ENCODE data around the gene EEF1AKMT1.

EEF1AKMT1 gene

DNA sequence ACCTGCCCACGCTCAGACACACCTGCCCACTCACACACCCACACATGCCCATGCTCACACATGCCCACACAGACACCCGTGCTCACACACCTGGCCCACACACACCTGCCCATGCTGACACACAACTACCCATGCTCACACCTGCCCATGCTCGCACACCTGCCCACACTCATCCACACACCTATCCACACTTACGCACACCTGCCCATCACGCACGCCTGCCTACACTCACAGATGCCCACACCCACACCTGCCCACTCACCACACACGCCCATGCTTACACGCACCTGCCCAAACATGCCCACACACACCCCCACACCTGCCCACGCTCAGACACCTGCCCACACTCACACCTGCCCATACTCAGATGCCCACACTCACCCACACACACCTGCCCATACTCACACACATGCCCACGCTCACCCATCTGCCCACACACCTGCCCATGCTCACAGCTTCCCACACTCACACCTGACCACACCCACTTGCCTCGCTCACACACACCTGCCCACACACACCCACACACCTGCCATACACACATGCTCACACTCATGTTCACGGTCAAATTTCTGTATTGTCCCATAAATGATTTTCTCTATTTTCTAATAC lies 54.7 kb downstream of the EEF1AKMT1 start:
- H3K9me3 ChIP-seq: no peaks in the 10 kb centered on the region
- TF ChIP-seq, protein P1, sequence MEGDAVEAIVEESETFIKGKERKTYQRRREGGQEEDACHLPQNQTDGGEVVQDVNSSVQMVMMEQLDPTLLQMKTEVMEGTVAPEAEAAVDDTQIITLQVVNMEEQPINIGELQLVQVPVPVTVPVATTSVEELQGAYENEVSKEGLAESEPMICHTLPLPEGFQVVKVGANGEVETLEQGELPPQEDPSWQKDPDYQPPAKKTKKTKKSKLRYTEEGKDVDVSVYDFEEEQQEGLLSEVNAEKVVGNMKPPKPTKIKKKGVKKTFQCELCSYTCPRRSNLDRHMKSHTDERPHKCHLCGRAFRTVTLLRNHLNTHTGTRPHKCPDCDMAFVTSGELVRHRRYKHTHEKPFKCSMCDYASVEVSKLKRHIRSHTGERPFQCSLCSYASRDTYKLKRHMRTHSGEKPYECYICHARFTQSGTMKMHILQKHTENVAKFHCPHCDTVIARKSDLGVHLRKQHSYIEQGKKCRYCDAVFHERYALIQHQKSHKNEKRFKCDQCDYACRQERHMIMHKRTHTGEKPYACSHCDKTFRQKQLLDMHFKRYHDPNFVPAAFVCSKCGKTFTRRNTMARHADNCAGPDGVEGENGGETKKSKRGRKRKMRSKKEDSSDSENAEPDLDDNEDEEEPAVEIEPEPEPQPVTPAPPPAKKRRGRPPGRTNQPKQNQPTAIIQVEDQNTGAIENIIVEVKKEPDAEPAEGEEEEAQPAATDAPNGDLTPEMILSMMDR (IDR thresholded peaks at IDR 0.05; ENCODE audit: low read depth, low read length): no peak
- H3K4me1 ChIP-seq: no peaks in the 10 kb centered on the region
- H3K27me3 ChIP-seq: no peaks in the 10 kb centered on the region
- H3K4me3 ChIP-seq (ENCODE audit: low read depth, low read length): no peak overlapping the region
- DNase-seq: no peak
- H3K36me3 ChIP-seq: no peaks in the 10 kb centered on the region

DNA sequence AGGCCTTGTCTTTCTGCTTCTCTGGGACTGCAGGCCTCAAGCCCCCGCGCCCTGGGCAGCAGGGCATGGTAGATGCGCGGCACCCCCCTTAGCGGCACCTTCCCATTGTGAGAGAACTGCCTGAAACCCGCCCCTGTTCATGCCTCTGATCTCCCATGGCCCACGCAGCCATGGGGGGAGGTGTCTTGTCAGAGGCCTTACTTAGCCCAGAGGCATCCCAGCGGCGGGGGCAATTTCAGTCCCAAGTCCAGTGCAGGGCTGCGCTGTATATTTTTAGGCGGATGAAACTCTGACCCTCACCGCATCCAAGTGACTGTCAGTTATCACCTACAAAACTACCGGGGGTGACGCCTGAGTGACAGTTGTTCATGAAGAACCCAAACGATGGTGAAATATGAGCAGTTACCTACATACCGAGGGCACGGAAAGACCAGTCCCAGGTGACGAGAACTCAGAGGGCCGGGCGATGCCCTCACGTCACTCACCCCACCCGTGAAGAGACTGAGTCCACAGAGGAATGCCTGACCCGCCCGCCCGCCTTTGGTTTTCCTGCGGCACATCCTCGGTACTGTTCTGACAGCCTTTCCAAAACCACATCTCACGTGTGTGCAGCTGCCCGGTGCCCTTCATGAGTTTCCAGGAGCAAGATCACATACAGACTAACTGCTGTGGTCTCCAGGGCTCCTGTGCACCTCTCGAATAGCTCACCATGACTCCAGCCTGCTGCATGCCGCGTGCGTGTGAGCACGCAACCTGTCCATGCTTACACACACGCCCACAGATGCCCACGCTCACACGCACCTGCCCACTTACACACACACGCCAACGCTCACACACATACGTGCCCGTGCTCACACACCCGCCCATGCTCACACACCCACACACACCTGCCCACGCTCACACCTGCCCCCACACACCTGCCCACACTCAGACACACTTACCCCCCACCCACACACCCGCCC lies 55.9 kb downstream of the EEF1AKMT1 start:
- TF ChIP-seq, protein P1 (IDR thresholded peaks at IDR 0.05; ENCODE audit: low read depth, low read length): no peak
- DNase-seq: no peak
- no peak overlapping the region for H3K4me3 ChIP-seq (ENCODE audit: low read depth, low read length)

DNA sequence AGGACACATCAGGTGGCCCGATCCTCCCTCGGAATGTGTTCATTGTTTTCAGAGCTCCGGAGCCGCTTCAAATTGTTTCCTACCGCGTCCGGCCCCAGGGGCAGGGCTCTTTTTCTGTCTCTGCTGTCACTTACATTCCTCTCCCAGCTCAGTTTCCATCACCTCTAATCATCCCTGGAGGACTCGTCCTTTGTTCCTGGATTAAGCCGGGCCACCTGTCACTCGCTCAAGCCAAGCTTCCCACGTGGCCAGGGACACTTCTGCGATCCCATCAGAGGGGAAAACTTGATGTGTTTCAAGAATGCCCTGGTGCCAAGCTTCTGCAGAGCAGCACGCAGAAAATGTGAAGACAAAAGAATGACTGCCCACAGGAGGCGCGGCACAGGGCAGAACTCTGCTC lies 56.8 kb downstream of the EEF1AKMT1 start:
- TF ChIP-seq, protein P1 (IDR thresholded peaks at IDR 0.05; ENCODE audit: low read depth, low read length): no peak
- no peak overlapping the region for H3K4me3 ChIP-seq (ENCODE audit: low read depth, low read length)
- no peak for DNase-seq
- H3K9me3 ChIP-seq: no peaks in the 10 kb centered on the region
- H3K27me3 ChIP-seq: no peaks in the 10 kb centered on the region
- no peaks in the 10 kb centered on the region for H3K36me3 ChIP-seq
- H3K4me1 ChIP-seq: peaks cover 2% of the 10 kb centered on the region; the same call in 1 of the 2 replicates

More for the DNA sequence above, 55.9 kb downstream of the EEF1AKMT1 start:
- Histone ChIP-seq H3K4me1 (peaks cover 1% of the 10 kb centered on the region; the same call in 1 of the 2 replicates), H3K36me3 (no peaks in the 10 kb centered on the region), H3K27me3 (no peaks in the 10 kb centered on the region), H3K9me3 (no peaks in the 10 kb centered on the region)

- DNase-seq: no peak
- TF ChIP-seq, protein P1 (IDR thresholded peaks at IDR 0.05; ENCODE audit: low read depth, low read length): no peak
- Histone ChIP-seq H3K4me3 (ENCODE audit: low read depth, low read length) (no peak overlapping the region), H3K9me3 (no peaks in the 10 kb centered on the region), H3K27me3 (no peaks in the 10 kb centered on the region), H3K36me3 (no peaks in the 10 kb centered on the region), H3K4me1 (peaks cover 2% of the 10 kb centered on the region; the same call in 1 of the 2 replicates)
Observed at GRCh38 chr13:20715330-20715712, 58.4 kb downstream of the EEF1AKMT1 start.

GRCh38 chr13:20714563-20715329 lies 59.0 kb downstream of the EEF1AKMT1 start:
- TF ChIP-seq, protein P1 (IDR thresholded peaks at IDR 0.05; ENCODE audit: low read depth, low read length): no peak
- Histone ChIP-seq H3K36me3 (no peaks in the 10 kb centered on the region), H3K9me3 (no peaks in the 10 kb centered on the region), H3K27me3 (no peaks in the 10 kb centered on the region), H3K4me1 (peaks cover 2% of the 10 kb centered on the region; the same call in 1 of the 2 replicates), H3K4me3 (ENCODE audit: low read depth, low read length) (no peak overlapping the region)
- no peak for DNase-seq

All from BE2C (cell line).